Stimulated activated naive CD4-positive, alpha-beta T cell treated with Interleukin-2 at 50 U/mL for 16 hours (primary cell): ENCODE results near the gene AVPI1.
"Not testable (repeated sequence)": the region's sequence is repeated elsewhere in the genome, so short reads cannot be mapped to it uniquely, and the experiment has no call there.

Experiments used
- DNase-seq: peaks from one replicate; lab custom pipeline; 2025; lab: John Stamatoyannopoulos, UW

The AVPI1 gene

GRCh38 chr10:97682042-97682441 is 5.0 kb downstream of the AVPI1 start:
- DNase-seq: no peak

GRCh38 chr10:97679594-97679993 is 7.4 kb downstream of the AVPI1 start:
- no peak for DNase-seq

GRCh38 chr10:97676770-97677581 is 10.1 kb downstream of the AVPI1 start:
- peak; percentile 12 for DNase-seq

GRCh38 chr10:97675222-97675621 is 11.8 kb downstream of the AVPI1 start:
- DNase-seq: no peak

GRCh38 chr10:97673736-97674525 is 13.1 kb downstream of the AVPI1 start:
- DNase-seq: no peak

- DNase-seq: no peak
Observed at GRCh38 chr10:97669571-97669970, 17.5 kb downstream of the AVPI1 start.

GRCh38 chr10:97667463-97667862 is 19.6 kb downstream of the AVPI1 start:
- DNase-seq: no peak

- no peak for DNase-seq
Observed at GRCh38 chr10:97666992-97667391, 20.0 kb downstream of the AVPI1 start.

- no peak for DNase-seq
Observed at GRCh38 chr10:97664282-97664850, 22.7 kb downstream of the AVPI1 start.

GRCh38 chr10:97659589-97659988 is 27.5 kb downstream of the AVPI1 start:
- no peak for DNase-seq

GRCh38 chr10:97656777-97657176 is 30.3 kb downstream of the AVPI1 start:
- no peak for DNase-seq

GRCh38 chr10:97651773-97652172 is 35.3 kb downstream of the AVPI1 start:
- no peak for DNase-seq

GRCh38 chr10:97650726-97651125 is 36.3 kb downstream of the AVPI1 start:
- DNase-seq: no peak

GRCh38 chr10:97649405-97649750 is 37.7 kb downstream of the AVPI1 start:
- DNase-seq: not testable (repeated sequence)

- DNase-seq: peak; percentile 28
Observed at GRCh38 chr10:97648562-97649404, 38.3 kb downstream of the AVPI1 start.

- DNase-seq: no peak
Observed at GRCh38 chr10:97647556-97647955, 39.5 kb downstream of the AVPI1 start.

GRCh38 chr10:97644936-97645335 is 42.1 kb downstream of the AVPI1 start:
- DNase-seq: no peak

- no peak for DNase-seq
Observed at GRCh38 chr10:97643441-97643985, 43.5 kb downstream of the AVPI1 start.

- DNase-seq: not testable (repeated sequence)
Observed at GRCh38 chr10:97642471-97643159, 44.4 kb downstream of the AVPI1 start.

- peak; percentile 16 for DNase-seq
Observed at GRCh38 chr10:97640868-97641811, 45.9 kb downstream of the AVPI1 start.
